G401.6 (cell line): ENCODE results near the gene PCSK5.
"Not testable (repeated sequence)": the region's sequence is repeated elsewhere in the genome, so short reads cannot be mapped to it uniquely, and the experiment has no call there.

Experiments used
- FAIRE-seq: peaks from 2 replicates; lab custom pipeline; 2012; peaks lifted over from hg19 to GRCh38; lab: Jason Lieb, UNC

PCSK5 gene

GRCh38 chr9:75963321-75963720 lies 72.8 kb downstream of the PCSK5 start:
- not testable (repeated sequence) for FAIRE-seq

- FAIRE-seq = no peak
These were observed 74.0 kb downstream of the PCSK5 start for GRCh38 chr9:75964427-75964826.

DNA sequence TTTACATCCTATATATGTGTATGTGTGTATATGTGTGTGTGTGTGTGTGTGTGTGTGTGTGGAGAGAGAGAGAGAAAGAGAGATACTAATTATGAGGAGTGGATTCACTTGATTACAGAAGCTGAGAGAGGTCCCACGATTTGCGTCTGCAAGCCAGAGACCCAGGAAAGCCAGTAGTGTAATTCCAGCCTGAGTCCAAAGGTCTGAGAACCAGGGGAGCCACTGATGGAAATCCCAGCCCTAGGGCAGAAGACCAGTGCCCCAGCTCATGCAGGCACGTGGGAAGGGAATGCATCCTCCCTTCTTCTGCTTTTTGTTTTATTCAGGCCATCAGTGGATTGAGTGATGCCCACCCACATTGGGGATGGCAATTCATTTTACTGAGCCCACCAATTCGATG lies 74.8 kb downstream of the PCSK5 start:
- FAIRE-seq = no peak

GRCh38 chr9:75967556-75967955 lies 77.1 kb downstream of the PCSK5 start:
- no peak for FAIRE-seq

GRCh38 chr9:75974016-75974766 lies 83.7 kb downstream of the PCSK5 start:
- FAIRE-seq = no peak

DNA sequence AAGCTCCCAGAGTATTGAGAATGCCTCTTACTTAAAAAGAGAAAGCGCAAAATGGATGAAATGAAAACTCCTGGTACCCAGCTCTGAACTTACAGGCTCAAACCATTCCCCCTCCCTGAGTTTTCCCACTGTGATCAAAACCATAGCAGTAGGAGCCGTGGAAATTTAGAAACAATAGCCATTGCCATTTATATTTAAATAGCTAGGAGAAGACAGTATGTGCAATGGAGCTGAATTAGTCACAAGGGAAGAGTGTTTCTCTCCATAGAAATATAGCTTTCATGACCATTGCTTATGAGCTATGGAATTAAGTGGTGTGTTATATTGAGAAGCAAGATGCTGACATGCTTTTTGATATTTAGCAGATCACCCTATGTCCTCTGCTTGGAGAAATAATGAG lies 84.6 kb downstream of the PCSK5 start:
- FAIRE-seq = no peak

DNA sequence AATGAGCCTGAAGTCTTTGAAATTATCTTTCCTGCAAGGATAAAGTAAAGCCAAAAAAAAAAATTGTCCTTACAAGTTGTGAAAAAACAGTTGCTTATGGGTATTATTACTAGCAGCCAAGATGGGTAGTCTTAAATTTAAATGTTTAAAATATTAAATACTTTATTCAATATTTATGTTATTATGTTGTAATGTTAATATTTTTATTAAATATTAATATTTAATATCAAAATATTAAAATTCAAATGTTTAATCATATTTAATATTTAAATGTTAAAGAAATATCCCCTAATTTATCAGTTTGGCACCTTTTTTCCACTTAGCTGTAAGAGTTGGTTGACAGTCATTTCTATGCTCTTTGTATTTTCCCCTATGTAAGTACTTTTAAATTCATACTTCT lies 86.1 kb downstream of the PCSK5 start:
- peak; percentile 91 for FAIRE-seq

DNA sequence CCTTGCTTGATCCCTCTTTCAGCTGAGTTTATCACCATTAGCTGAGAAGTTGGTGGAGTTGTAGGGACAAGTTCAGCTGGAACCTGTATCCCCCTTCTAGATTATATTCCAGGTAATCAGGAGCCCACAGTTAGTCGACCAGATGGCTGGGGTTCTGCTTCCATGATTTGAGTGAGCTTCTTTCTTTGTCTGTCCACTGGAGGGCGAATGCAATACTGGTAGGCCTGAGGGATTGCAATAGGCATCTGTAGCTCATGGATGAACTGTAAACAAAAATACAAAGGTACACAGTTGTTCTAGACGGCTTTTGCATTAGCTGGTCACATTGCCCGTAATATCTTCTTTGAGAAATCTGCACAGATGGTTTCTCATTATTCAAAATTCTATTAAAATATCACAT lies 88.9 kb downstream of the PCSK5 start:
- peak; percentile 19 for FAIRE-seq

DNA sequence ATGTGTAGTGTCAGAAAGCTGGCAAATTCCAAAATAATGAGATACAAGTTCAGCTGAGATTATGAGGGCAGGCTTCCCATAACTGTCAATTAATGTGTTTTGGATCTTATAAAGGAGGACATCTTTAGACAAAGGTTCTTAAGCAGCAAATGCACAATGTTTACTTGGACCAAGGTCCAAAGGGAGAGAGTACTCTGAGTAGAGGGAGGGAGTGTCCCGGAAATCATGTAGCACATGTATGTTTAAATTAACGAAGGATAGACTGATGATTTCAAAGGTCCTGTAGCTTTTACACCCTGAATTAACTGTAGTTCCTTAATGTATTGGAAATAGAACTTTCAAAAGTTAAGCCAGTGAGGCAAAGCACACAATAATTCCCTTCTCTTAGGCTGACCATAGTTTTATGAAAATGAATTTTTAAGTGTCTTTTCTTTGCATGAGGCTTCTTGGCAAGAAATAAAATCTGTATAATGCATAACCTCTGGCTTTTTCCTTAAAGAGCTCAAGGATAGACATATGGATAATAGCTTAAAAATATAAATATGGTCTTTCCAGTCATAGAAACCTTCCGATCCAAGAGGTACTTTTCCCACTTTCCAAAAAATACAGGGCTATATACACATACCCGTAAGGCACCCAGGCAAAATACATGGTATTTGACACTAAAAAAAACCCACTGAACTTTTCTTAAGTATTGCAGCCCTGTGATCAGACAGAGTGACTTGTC lies 93.0 kb downstream of the PCSK5 start:
- FAIRE-seq = no peak

DNA sequence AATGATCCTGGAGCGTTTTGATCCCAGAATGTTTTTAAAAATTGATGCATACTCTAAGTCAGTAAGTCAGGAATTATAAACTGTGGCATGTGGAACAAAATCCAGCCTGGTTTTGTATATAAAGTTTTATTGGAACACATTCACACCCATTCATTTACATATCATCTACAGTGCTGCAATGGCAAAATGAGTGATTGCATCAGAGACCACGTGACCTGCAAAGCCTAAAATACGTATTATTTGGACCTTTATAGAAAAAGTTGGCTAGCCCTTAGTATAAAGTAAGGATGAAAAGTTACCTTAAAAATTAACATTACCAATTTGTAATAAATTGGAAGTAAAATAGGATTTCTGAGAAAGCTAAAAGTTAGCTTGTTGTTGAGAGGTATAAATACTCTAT lies 95.0 kb downstream of the PCSK5 start:
- FAIRE-seq = no peak

GRCh38 chr9:75988663-75989062 lies 98.2 kb downstream of the PCSK5 start:
- FAIRE-seq = no peak

DNA sequence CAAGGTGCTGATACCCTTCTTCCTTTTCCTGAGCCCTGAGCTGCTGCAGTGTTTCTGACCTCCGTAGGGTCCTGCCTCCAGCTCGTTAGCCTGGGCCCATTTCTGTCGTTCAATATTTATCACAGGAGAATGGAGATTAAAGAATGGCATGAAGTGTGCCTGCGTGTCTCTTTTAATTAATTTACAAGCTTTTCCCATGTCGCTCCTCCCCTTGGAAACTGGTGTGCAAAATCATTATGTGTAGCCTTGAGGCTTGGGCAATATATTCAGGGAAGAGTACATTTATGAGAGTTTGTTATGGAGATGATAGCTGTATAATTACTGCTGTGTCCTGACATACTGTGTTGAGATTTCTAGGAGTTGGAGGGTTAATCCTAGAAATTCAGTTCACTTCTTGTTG lies 99.7 kb downstream of the PCSK5 start:
- no peak for FAIRE-seq

DNA sequence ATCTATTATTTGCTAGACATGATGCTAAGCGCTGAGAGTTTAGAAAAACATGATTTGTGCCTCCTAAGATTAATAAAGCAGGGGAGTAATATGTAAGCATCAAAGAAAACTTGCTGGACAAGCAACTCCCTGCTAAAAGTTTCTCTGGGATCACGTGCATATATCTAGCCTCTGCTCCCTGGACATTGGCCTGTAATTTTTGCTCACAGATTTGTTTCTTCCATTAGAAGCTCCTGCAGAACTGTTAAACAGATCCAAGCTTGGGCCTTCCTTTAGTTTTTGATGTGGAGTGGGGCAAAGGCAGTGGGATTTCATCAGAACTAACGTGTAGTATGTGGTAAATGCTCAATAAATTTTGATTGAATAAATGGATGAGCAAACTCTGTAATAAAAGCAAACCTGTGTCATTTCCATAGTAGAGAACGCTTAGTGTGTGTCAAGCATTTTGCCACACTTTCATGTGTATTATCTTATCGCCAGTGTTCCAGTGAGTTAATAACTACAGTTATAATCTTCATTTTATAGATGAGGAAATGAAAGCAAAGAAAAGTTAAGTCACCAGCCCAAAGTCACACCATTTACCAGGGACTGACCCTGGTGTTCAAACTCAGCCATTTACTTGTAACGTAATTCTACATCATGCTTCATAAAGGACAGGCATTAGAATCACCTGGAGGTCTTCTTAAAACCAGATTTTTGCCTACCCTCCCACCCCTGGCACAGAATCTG lies 100.3 kb downstream of the PCSK5 start:
- FAIRE-seq = no peak

- no peak for FAIRE-seq
These were observed 102.2 kb downstream of the PCSK5 start for GRCh38 chr9:75992482-75993206.

GRCh38 chr9:75993434-75993833 lies 103.0 kb downstream of the PCSK5 start:
- no peak for FAIRE-seq

DNA sequence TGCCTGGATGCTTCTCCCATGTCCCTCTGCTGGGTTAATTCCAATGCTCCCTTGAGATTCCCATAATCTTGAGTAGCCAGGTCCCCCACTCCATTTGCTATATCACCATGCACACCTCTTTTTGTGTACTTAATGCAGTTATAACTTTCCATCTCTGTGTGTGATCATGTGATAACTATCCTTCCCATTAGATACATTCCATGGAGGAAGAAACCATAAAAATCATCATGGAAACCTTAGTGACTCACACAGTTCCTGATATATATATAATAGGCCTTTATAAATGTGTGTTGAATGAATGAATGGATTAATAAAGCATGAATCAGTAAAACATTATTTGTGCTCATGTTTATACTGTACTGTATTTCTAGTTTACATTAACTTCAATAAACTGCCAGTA lies 104.6 kb downstream of the PCSK5 start:
- FAIRE-seq = no peak

DNA sequence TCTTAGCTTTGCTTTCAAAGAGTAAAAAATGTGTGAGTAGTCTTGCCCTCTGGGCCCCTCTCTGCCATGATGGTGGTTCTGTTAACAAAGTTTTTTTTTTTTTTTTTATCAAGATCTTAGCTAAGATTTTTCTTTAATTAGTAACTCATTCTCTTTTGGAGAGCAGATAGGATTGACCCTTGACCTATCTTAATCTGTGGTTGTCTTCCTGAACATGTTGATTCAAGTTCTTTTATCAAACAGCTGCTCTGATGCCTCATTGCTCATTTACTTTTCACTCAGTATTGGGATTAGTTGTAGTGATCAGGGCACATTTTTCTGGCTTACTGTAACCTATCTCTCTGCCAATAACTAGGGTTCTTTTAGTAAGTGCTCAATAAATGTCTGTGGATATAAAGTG lies 106.3 kb downstream of the PCSK5 start:
- no peak for FAIRE-seq

GRCh38 chr9:75997206-75997605 lies 106.7 kb downstream of the PCSK5 start:
- no peak for FAIRE-seq

- FAIRE-seq = no peak
These were observed 107.8 kb downstream of the PCSK5 start for GRCh38 chr9:75998096-75998780.

DNA sequence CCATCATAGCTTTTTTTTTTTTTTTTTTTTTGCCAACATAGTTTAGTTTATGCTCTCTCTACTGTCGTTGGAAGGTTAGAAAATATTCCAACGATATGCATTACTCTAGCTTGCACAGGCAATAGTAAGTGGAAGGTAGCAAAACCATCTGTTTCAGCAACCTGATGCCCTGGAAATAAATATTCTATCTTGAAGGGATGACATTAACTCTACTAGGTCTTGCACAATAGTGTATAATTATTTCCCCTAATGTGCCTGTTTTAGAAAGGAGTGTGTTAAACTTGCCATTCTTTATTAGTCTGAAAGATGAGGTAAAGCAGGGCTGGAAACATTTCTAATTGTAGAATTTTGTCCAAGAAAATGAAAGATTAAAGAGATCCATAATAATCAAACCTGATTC lies 111.0 kb downstream of the PCSK5 start:
- no peak for FAIRE-seq

DNA sequence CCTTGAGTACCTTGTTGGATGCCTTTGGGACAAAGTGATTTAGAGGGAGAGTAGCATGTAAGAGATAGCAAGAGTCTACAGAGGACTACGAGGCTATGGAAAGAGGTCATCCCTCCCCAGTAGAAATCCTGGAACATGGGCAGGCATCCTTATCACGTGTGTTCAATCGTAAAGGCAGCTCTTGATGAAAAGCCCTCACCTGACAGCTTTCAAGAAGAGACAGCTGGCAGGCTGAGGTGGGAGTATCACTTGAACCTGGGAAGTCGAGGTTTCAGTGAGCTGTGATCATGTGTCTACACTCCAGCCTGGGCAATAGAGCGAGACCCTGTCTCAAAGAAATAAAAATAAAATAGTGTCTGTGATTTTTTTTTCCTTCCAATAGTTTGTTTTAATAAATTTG lies 112.6 kb downstream of the PCSK5 start:
- no peak for FAIRE-seq

DNA sequence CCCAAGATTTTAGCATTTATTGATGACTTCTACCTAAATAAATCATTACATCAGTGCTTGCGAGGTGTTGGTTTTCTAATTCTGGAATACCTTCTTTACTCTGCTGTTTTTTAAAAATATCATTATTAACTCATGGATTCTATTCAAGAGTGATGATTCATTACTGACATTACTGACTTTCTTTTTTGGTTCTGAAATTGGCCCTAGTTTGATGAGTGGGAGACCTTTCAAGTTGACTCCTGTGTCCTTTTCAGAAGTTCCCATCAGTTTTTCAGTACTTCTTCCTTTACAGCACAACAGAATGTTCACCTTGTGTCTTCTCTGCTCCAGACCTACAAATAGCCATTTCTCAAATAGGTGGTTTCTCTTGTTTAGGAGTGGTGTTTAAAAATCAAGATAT lies 114.1 kb downstream of the PCSK5 start:
- no peak for FAIRE-seq
